ENCODE data around the gene PVALB.

Gene PVALB

DNA sequence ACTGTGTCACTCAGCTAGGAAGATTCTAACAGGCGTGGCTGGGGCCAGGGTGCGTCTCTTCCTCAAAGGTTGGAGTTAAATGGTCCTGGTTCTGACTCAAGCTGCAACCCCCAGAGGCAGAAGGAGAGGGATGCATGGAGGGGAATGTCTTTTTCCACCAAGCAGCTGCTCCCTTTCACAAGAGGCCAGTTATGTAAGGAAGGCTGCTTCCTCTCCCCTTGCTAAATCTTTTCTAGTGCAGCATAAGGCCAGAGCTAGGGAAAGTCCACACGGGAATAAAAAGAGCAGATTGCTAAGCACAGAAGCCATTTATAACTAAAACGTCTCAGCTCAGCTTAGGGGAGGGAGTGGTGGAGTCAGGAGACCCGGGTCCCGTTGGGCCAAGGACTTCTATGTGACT lies 10.0 kb downstream of the PVALB start:
- H3K4me3 ChIP-seq (ENCODE audit: low read length) = no peak overlapping the region
- TF ChIP-seq, protein P1, sequence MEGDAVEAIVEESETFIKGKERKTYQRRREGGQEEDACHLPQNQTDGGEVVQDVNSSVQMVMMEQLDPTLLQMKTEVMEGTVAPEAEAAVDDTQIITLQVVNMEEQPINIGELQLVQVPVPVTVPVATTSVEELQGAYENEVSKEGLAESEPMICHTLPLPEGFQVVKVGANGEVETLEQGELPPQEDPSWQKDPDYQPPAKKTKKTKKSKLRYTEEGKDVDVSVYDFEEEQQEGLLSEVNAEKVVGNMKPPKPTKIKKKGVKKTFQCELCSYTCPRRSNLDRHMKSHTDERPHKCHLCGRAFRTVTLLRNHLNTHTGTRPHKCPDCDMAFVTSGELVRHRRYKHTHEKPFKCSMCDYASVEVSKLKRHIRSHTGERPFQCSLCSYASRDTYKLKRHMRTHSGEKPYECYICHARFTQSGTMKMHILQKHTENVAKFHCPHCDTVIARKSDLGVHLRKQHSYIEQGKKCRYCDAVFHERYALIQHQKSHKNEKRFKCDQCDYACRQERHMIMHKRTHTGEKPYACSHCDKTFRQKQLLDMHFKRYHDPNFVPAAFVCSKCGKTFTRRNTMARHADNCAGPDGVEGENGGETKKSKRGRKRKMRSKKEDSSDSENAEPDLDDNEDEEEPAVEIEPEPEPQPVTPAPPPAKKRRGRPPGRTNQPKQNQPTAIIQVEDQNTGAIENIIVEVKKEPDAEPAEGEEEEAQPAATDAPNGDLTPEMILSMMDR (conservative IDR thresholded peaks at IDR 0.05; ENCODE audit: low read depth, low read length) = no peak
- no peak for DNase-seq (ENCODE audit: low read depth)

DNA sequence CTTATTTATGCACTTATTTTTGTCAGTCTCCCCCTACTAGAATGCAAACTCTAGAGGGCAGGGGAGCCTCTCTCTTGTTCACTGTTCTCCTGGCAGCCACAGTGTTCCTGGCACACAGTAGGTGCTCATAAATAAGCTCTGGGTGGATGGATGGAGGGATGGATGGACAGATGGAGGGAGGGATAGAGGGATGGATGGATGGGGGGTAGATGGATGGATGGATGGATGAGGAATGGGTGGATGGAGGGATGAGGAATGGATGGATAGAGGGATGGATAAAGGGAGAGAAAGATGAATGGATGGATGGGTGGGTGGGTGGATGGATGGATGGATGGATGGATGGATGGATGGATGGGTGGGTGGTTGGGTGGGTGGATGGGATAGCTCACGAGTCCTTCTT lies 13.5 kb downstream of the PVALB start:
- TF ChIP-seq, protein P1 (conservative IDR thresholded peaks at IDR 0.05; ENCODE audit: low read depth, low read length) = no peak
- H3K4me3 ChIP-seq (ENCODE audit: low read length) = no peak overlapping the region
- no peak for DNase-seq (ENCODE audit: low read depth)

DNA sequence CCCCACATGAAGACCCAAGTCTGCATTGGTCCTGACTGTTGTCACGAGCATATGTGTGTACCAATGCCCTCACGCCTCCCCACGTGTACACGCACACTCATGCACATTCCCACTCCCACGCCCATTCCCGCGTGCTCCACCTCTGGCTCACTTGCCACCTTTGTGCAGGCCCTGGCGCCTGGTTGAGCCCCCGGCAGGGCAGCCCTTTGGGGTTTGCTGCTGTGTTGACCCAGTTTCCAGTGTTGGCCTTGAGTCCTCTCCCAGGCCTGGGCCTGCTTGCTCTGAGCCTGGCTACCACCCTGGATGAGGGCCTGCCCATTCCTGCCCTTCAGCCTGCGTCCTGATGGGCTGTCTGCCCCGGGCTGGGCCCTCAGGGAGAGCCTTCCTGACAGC lies 18.2 kb downstream of the PVALB start:
- H3K4me3 ChIP-seq (ENCODE audit: low read length) = no peak overlapping the region
- TF ChIP-seq, protein P1 (conservative IDR thresholded peaks at IDR 0.05; ENCODE audit: low read depth, low read length) = no peak
- no peak for DNase-seq (ENCODE audit: low read depth)

DNA sequence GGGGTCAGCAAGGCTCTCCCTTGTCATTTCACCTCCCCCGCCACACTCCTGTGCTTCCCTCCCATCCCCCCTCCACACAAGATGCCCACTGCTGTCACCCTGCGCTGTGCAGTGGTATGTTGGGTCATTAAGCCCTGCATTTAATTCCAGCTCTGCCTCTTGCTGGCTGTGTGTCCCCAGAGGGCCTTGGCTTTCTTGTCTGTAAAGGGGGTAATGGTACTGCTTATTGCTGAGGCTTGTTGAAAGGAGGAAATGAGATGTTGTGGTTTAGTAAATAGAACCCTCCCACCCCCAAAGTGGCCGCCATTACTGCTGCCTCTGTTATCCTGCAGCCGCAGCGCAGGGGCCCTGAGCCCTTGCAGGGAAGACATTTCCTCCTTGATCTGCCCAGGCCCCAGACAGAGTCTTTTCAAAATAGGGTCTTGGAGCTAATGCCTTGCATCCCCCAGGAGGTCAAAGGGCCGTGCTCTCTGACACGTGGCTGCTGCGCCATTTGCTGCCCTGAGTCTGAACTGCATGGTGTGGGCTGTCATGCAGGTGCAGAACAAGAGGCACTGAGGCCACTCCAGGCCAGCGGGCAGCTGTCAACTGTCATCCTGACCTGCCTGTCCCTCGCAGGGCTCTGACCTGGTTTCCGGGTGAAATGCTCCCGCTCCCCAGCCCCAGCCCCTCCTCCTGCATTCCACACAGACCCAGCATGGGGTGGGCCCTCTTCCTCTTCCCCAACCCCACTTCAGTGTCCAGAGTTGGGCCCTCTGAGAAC lies 18.7 kb downstream of the PVALB start:
- DNase-seq (ENCODE audit: low read depth) = no peak
- H3K4me3 ChIP-seq (ENCODE audit: low read length) = no peak overlapping the region
- TF ChIP-seq, protein P1 (conservative IDR thresholded peaks at IDR 0.05; ENCODE audit: low read depth, low read length) = no peak

DNA sequence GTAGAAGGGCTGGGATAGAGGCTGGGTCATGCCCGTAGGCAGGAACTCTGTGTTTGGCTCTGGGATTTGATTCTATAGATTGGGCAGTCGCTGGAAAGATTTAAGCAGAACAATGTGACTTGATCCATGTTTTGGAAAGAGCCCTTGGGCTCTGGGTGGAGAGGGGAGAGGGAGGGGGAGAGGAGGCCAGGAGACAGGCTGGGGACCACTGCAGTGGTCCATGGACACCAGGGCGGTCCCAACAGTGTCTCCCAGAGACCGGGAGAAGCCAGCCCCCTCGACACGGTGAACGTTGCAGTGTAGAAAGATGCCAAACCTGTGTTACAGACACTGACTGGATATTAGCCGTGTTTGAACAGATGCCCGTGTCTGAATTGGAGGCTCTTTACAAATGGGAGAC lies 19.5 kb downstream of the PVALB start:
- DNase-seq (ENCODE audit: low read depth) = no peak
- no peak overlapping the region for H3K4me3 ChIP-seq (ENCODE audit: low read length)
- TF ChIP-seq, protein P1 (conservative IDR thresholded peaks at IDR 0.05; ENCODE audit: low read depth, low read length) = no peak

DNA sequence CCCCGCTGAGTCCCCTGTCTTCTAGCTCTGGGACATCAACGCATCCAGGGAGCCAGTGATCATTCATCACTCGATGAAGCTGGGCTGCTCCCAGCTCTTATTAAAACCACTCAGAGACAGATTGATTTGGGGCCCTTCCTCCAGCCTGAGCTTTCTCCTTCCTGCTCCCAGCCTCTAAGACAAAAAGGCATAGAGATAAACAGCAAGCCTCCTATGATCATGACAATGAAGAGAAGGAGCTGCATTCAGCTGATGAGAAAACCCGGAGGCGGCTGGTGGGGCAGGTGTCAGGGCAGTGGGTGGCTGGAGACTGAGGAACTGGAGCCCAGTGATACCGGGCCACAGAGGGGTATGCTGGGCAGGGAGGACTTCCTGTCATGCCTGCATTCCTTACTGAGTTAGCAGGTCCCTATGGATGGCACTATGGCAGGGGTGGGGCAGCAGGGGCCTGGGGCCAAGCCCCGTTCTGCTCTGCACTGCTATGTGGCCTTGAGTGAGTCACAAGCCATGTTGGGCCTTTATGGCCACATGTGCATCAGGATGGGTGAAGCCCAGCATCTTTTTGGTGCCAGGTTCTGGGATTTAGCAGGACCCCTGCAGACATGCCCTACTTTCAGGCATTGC lies 20.2 kb downstream of the PVALB start:
- TF ChIP-seq, protein P1 (conservative IDR thresholded peaks at IDR 0.05; ENCODE audit: low read depth, low read length) = no peak
- H3K4me3 ChIP-seq (ENCODE audit: low read length) = no peak overlapping the region
- no peak for DNase-seq (ENCODE audit: low read depth)

DNA sequence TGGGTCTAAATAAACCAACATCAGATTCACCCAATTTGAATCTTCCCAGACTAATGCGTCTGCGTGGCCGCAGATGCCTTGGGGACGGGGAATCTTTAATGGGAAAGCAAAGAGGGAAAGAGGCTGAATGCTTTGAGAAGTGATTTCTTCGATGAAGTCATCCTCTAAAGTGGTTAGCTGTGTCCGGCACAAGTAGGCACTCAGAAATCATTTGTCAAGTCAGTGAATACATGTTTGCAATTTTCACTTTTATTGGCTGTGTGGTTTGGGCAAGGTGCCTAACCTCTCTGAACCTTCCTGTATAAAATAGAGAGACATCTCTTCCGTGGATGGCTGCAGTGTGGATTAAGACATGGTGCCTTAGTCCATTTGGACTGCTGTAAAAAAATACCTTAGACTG lies 21.2 kb downstream of the PVALB start:
- no peak overlapping the region for H3K4me3 ChIP-seq (ENCODE audit: low read length)
- DNase-seq (ENCODE audit: low read depth) = no peak
- TF ChIP-seq, protein P1 (conservative IDR thresholded peaks at IDR 0.05; ENCODE audit: low read depth, low read length) = no peak

All from retinal pigment epithelial cell (primary cell).